SK-N-SH (cell line): ENCODE measurements around the gene USB1. TPM values are rescaled to one million over a fixed set of nuclear protein-coding genes. Genes with fewer than 3 reads are reported as not detected.
A peak's percentile ranks its signal among the peaks of the same experiment; 100 is the strongest.

Experiments
- CTCF ChIA-PET: fragments of 300-600, 350-600 bp; formaldehyde crosslinking; extraction: SDS; loops from one replicate; lab custom pipeline; 2021; lab: Yijun Ruan, JAX
- POLR2A ChIA-PET: fragments of 350-600 bp; sonication (Branson Sonifier 250); formaldehyde crosslinking; extraction: SDS; loops from one replicate; lab custom pipeline; 2020; ENCODE audit warnings: antibody characterized with exemption, inconsistent platforms; lab: Yijun Ruan, JAX
- DNase-seq: peaks from one replicate; pipeline ENCODE4 v3.0.0; 2012
- H2AFZ ChIP-seq: fragments of 200-600 bp; sonication (generic); 2 replicates; pipeline ENCODE4 v1.8.1; 2016; ENCODE audit warnings: antibody characterized with exemption, mild to moderate bottlenecking, low read depth
- H3F3A ChIP-seq: fragments of 200-600 bp; sonication (generic); replicated peaks from 2 replicates; pipeline ENCODE3; 2016; ENCODE audit warnings: antibody characterized with exemption, mild to moderate bottlenecking; ENCODE audit not compliant: insufficient read depth
- H3K27ac ChIP-seq, 2 experiments: fragments of 200-500 bp in 1 of 2; fragments of 200-600 bp in 1 of 2; sonication (Bioruptor generic) in 1 of 2; sonication (generic), shearing (Covaris generic) in 1 of 2; 2 replicates each; pipeline versions ENCODE4 v1.5.1 to v1.6.1; 2014 to 2016; ENCODE audit warnings: low read depth in 2 of 2, inconsistent platforms in 1 of 2, low read length in 1 of 2, mild to moderate bottlenecking in 1 of 2, mixed read lengths in 1 of 2
- H3K27me3 ChIP-seq: fragments of 200-600 bp; sonication (generic), shearing (Covaris generic); 2 replicates; pipeline ENCODE4 v1.6.1; 2016; ENCODE audit warnings: mixed run types; ENCODE audit not compliant: insufficient read depth
- H3K36me3 ChIP-seq, 2 experiments: fragments of 200-500 bp in 1 of 2; fragments of 200-600 bp in 1 of 2; sonication (Bioruptor generic) in 1 of 2; sonication (generic) in 1 of 2; replicated peaks in 1 of 2; 2 replicates each; pipeline versions ENCODE3 to v1.5.1; 2014 to 2016; ENCODE audit warnings: low read length in 1 of 2, mild to moderate bottlenecking in 1 of 2; ENCODE audit not compliant: insufficient read depth in 2 of 2, control insufficient read depth in 1 of 2
- H3K4me1 ChIP-seq, 2 experiments: fragments of 200-500 bp in 1 of 2; fragments of 200-600 bp in 1 of 2; sonication (Bioruptor generic) in 1 of 2; sonication (generic), shearing (Covaris generic) in 1 of 2; 2 replicates each; pipeline versions ENCODE4 v1.5.1 to v1.6.1; 2014 to 2016; ENCODE audit warnings: low read depth in 1 of 2, low read length in 1 of 2, mixed run types in 1 of 2; ENCODE audit not compliant: insufficient read depth in 2 of 2, control insufficient read depth in 1 of 2
- H3K4me2 ChIP-seq: fragments of 200-600 bp; sonication (generic), shearing (Covaris generic); 2 replicates; pipeline ENCODE4 v1.6.1; 2017; ENCODE audit warnings: mixed run types
- H3K4me3 ChIP-seq, 2 experiments: fragments of 200-500 bp in 1 of 2; fragments of 200-600 bp in 1 of 2; sonication (Bioruptor generic) in 1 of 2; sonication (generic), shearing (Covaris generic) in 1 of 2; 2 replicates each; pipeline versions ENCODE4 v1.5.1 to v1.8.1; 2014 to 2016; ENCODE audit warnings: low read depth in 2 of 2, inconsistent platforms in 1 of 2, low read length in 1 of 2, mild to moderate bottlenecking in 1 of 2, mixed read lengths in 1 of 2, moderate library complexity in 1 of 2
- H3K79me2 ChIP-seq: fragments of 200-600 bp; sonication (generic); 2 replicates; pipeline ENCODE4 v1.8.1; 2017; ENCODE audit warnings: mild to moderate bottlenecking; ENCODE audit not compliant: insufficient read depth
- H3K9ac ChIP-seq: fragments of 200-600 bp; sonication (generic); 2 replicates; pipeline ENCODE4 v1.6.1; 2017; ENCODE audit warnings: mixed run types
- H3K9me2 ChIP-seq: fragments of 200-600 bp; sonication (generic); 2 replicates; pipeline ENCODE4 v1.6.1; 2017; ENCODE audit warnings: mixed run types
- H3K9me3 ChIP-seq: fragments of 200-600 bp; sonication (generic); 2 replicates; pipeline ENCODE4 v1.6.1; 2017; ENCODE audit warnings: mixed run types, mild to moderate bottlenecking, moderate library complexity
- H4K20me1 ChIP-seq: fragments of 200-600 bp; sonication (generic); 2 replicates; pipeline ENCODE4 v1.6.1; 2017; ENCODE audit warnings: mild to moderate bottlenecking, mixed run types; ENCODE audit not compliant: insufficient read depth
- ELF1 ChIP-seq: IDR thresholded peaks from 2 replicates; pipeline ENCODE4 v1.4.0; 2012
- EP300 ChIP-seq, 2 experiments: IDR thresholded peaks; 2 replicates each; pipeline versions ENCODE4 v1.4.0 to v1.6.1; 2012; ENCODE audit warnings: borderline replicate concordance in 1 of 2, low read depth in 1 of 2, low read length in 1 of 2
- FOSL2 ChIP-seq: IDR thresholded peaks from 2 replicates; pipeline ENCODE4 v1.4.0; 2012; ENCODE audit warnings: low read depth, mild to moderate bottlenecking, moderate library complexity, borderline replicate concordance
- FOXJ3 ChIP-seq: sonication (generic); formaldehyde crosslinking; IDR thresholded peaks from 2 replicates; pipeline ENCODE4 v1.5.1; 2020; ENCODE audit warnings: mild to moderate bottlenecking, missing genetic modification reagents
- GATA2 ChIP-seq: sonication (generic); formaldehyde crosslinking; IDR thresholded peaks from 2 replicates; pipeline ENCODE4 v1.5.0; 2020; ENCODE audit warnings: mild to moderate bottlenecking, missing genetic modification reagents
- JUND ChIP-seq: IDR thresholded peaks from 2 replicates; pipeline ENCODE4 v1.4.0; 2012
- MXI1 ChIP-seq: IDR thresholded peaks from 2 replicates; pipeline ENCODE4 v1.6.1; 2012; ENCODE audit warnings: mild to moderate bottlenecking, low read depth, low read length, improper control_type of control experiment
- NRF1 ChIP-seq: IDR thresholded peaks from 2 replicates; pipeline ENCODE4 v1.6.1; 2012; ENCODE audit warnings: low read depth, mild to moderate bottlenecking, low read length
- RAD21 ChIP-seq: IDR thresholded peaks from 2 replicates; pipeline ENCODE4 v1.6.1; 2012; ENCODE audit warnings: mild to moderate bottlenecking, low read length
- RCOR1 ChIP-seq: fragments of 150-350 bp; IDR thresholded peaks from 2 replicates; pipeline ENCODE4 v1.6.1; 2017; ENCODE audit warnings: antibody characterized with exemption, low read length
- RFX5 ChIP-seq: IDR thresholded peaks from 2 replicates; pipeline ENCODE4 v1.6.1; 2012; ENCODE audit warnings: mild to moderate bottlenecking, improper control_type of control experiment, low read length
- RXRA ChIP-seq: IDR thresholded peaks from 2 replicates; pipeline ENCODE4 v1.4.0; 2012; ENCODE audit warnings: low read depth, mild to moderate bottlenecking, borderline replicate concordance
- SIN3A ChIP-seq: IDR thresholded peaks from 2 replicates; pipeline ENCODE4 v1.6.1; 2012; ENCODE audit warnings: low read depth, mild to moderate bottlenecking, low read length, moderate library complexity, borderline replicate concordance
- TAF1 ChIP-seq: IDR thresholded peaks from 2 replicates; pipeline ENCODE4 v1.6.1; 2012; ENCODE audit warnings: low read depth, mild to moderate bottlenecking, low read length, moderate library complexity, borderline replicate concordance
- TCF12 ChIP-seq: IDR thresholded peaks from 2 replicates; pipeline ENCODE4 v1.4.0; 2012
- TEAD4 ChIP-seq: IDR thresholded peaks from 2 replicates; pipeline ENCODE4 v1.4.0; 2012; ENCODE audit warnings: mild to moderate bottlenecking, borderline replicate concordance; ENCODE audit not compliant: insufficient read depth
- YY1 ChIP-seq: IDR thresholded peaks from 2 replicates; pipeline ENCODE4 v1.4.0; 2012; ENCODE audit warnings: low read depth, mild to moderate bottlenecking
- WGBS: methylation state at CpG from one replicate; pipeline ENCODE4 v1.1.6; 2017; ENCODE audit warnings: low lambda C conversion rate; 5-methylcytosine and 5-hydroxymethylcytosine counted together
- polyA plus RNA-seq, 3 experiments: library from polyadenylated mRNA; depleted of rRNA; stranded (reverse); fragments of >200 nt; gene quantifications; 2 replicates each; pipeline ENCODE4 v1.2.3, GENCODE V29; 2012
- TF ChIP-seq, protein P1 (sequence below): fragments of 200-600 bp; sonication (generic); IDR thresholded peaks from 2 replicates; pipeline ENCODE4 v1.6.1; 2017; ENCODE audit warnings: antibody characterized with exemption, mild to moderate bottlenecking, moderate library complexity
- TF ChIP-seq, protein P2 (sequence below): IDR thresholded peaks from 2 replicates; pipeline ENCODE4 v1.4.0; 2012; ENCODE audit warnings: low read depth, borderline replicate concordance

Gene USB1
- polyA plus RNA-seq, 1 of the 3 experiments (the other 2 are of a cell fraction), result 94.1 TPM

DNA sequence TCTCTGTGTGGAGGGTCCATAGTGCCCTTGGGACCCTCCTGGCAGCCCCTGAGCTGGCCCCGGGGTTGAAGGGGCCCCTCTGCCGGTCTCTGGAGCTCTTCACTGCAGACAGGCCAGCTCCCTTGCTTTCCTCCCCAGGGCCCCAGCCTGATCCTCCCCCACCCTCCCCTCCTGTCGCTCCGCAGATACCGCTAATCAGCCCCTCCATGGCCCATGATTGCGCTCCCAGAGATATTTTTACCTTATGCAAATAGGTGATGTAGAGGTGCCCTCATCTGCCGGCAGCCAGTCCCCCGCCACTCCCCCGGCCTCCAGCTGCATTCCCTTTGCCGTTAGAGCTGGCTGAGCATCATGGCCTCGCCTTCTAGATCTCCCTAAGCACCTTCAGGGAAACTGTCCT lies 33.6 kb downstream of the USB1 start:
- CTCF ChIA-PET, result interaction anchor here (0.7 to 6.1 kb wide), 8 partner anchors 11 to 93 kb away, joined by 3 to 72 read pairs (median 11); partner anchors contain the start of gene CFAP20

More for the DNA sequence above, 33.6 kb downstream of the USB1 start:
- no peak for TF ChIP-seq TCF12
- TF ChIP-seq RXRA, result no peak
- no peak for TF ChIP-seq YY1
- TF ChIP-seq, protein P1, sequence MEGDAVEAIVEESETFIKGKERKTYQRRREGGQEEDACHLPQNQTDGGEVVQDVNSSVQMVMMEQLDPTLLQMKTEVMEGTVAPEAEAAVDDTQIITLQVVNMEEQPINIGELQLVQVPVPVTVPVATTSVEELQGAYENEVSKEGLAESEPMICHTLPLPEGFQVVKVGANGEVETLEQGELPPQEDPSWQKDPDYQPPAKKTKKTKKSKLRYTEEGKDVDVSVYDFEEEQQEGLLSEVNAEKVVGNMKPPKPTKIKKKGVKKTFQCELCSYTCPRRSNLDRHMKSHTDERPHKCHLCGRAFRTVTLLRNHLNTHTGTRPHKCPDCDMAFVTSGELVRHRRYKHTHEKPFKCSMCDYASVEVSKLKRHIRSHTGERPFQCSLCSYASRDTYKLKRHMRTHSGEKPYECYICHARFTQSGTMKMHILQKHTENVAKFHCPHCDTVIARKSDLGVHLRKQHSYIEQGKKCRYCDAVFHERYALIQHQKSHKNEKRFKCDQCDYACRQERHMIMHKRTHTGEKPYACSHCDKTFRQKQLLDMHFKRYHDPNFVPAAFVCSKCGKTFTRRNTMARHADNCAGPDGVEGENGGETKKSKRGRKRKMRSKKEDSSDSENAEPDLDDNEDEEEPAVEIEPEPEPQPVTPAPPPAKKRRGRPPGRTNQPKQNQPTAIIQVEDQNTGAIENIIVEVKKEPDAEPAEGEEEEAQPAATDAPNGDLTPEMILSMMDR, result no peak
- TF ChIP-seq TAF1, result no peak
- no peak for TF ChIP-seq FOXJ3
- no peak for TF ChIP-seq NRF1
- TF ChIP-seq FOSL2, result no peak
- no peak for TF ChIP-seq RCOR1
- TF ChIP-seq, protein P2, sequence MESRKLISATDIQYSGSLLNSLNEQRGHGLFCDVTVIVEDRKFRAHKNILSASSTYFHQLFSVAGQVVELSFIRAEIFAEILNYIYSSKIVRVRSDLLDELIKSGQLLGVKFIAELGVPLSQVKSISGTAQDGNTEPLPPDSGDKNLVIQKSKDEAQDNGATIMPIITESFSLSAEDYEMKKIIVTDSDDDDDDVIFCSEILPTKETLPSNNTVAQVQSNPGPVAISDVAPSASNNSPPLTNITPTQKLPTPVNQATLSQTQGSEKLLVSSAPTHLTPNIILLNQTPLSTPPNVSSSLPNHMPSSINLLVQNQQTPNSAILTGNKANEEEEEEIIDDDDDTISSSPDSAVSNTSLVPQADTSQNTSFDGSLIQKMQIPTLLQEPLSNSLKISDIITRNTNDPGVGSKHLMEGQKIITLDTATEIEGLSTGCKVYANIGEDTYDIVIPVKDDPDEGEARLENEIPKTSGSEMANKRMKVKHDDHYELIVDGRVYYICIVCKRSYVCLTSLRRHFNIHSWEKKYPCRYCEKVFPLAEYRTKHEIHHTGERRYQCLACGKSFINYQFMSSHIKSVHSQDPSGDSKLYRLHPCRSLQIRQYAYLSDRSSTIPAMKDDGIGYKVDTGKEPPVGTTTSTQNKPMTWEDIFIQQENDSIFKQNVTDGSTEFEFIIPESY, result no peak
- no peak for TF ChIP-seq JUND
- TF ChIP-seq GATA2, result no peak
- TF ChIP-seq RAD21, result no peak
- TF ChIP-seq MXI1, result no peak
- no peak for TF ChIP-seq ELF1
- no peak for TF ChIP-seq EP300 (IDR thresholded peaks at IDR 0.05; ENCODE audit: borderline replicate concordance in 1 of 2, low read depth in 1 of 2, low read length in 1 of 2)
- TF ChIP-seq SIN3A, result no peak
- TF ChIP-seq TEAD4, result no peak
- no peak for TF ChIP-seq RFX5
- no peaks in the 10 kb centered on the region for H3K9me2 ChIP-seq
- no peak overlapping the region for H3K9ac ChIP-seq
- H3K36me3 ChIP-seq, result no peaks in the 10 kb centered on the region
- H4K20me1 ChIP-seq, result no peaks in the 10 kb centered on the region
- no peak overlapping the region for H2AFZ ChIP-seq
- H3K4me3 ChIP-seq, result no peak overlapping the region
- H3K9me3 ChIP-seq, result no peaks in the 10 kb centered on the region
- peaks cover 0 to 61% of the 10 kb centered on the region in 2 experiments; a peak in 1 of 4 replicates for H3K4me1 ChIP-seq
- H3K27me3 ChIP-seq, result no peaks in the 10 kb centered on the region
- no peak overlapping the region for H3K4me2 ChIP-seq
- WGBS, result 85% methylated on average over 11 of the region's 11 CpGs
- no peaks in the 10 kb centered on the region for H3F3A ChIP-seq
- H3K27ac ChIP-seq, result peak overlapping the region in 1 of 2 experiments; percentile 83; a peak in 2 of 4 replicates
- POLR2A ChIA-PET, result no interaction called here
- H3K79me2 ChIP-seq, result no peaks in the 10 kb centered on the region
- DNase-seq, result peak; percentile 18
